GM23338 (cell line): Measurements from ENCODE around the gene ACTR5. TPM values are rescaled to one million over a fixed set of nuclear protein-coding genes. Genes with fewer than 3 reads are reported as not detected.

Experiments
- ATAC-seq: fragments of 200-7000 bp; cut with Tn5 transposase; 3 replicates; pipeline ENCODE4 v1.9.1; 2020
- DNase-seq: peaks from one replicate; pipeline ENCODE4 v3.0.0-alpha.2; 2015; ENCODE audit warnings: low spot score
- H2AFZ ChIP-seq: fragments of 200-600 bp; sonication (generic); 2 replicates; pipeline ENCODE4 v1.8.0; 2016; ENCODE audit warnings: antibody characterized with exemption, mild to moderate bottlenecking, moderate library complexity
- H3F3A ChIP-seq: fragments of 200-600 bp; sonication (generic); replicated peaks from 2 replicates; pipeline ENCODE4 v1.8.0; 2017; ENCODE audit warnings: antibody characterized with exemption, mixed run types, low read depth
- H3K27ac ChIP-seq: fragments of 200-600 bp; sonication (generic); 2 replicates; pipeline ENCODE4 v1.6.1; 2016; ENCODE audit warnings: low read depth
- H3K27me3 ChIP-seq: fragments of 200-600 bp; sonication (generic); 2 replicates; pipeline ENCODE4 v1.8.0; 2016; ENCODE audit warnings: mild to moderate bottlenecking, mixed run types, moderate library complexity; ENCODE audit not compliant: insufficient read depth
- H3K36me3 ChIP-seq: fragments of 200-600 bp; sonication (generic); 2 replicates; pipeline ENCODE4 v1.8.0; 2016; ENCODE audit warnings: mild to moderate bottlenecking; ENCODE audit not compliant: insufficient read depth
- H3K4me1 ChIP-seq: fragments of 200-600 bp; sonication (generic); 2 replicates; pipeline ENCODE4 v1.8.0; 2016; ENCODE audit warnings: mild to moderate bottlenecking, moderate library complexity; ENCODE audit not compliant: insufficient read depth
- H3K4me2 ChIP-seq: fragments of 200-600 bp; sonication (generic); 2 replicates; pipeline ENCODE4 v1.7.1; 2017; ENCODE audit warnings: mixed run types
- H3K4me3 ChIP-seq: fragments of 200-600 bp; sonication (generic); 2 replicates; pipeline ENCODE4 v1.6.1; 2016; ENCODE audit warnings: mixed run types
- H3K79me2 ChIP-seq: fragments of 200-600 bp; sonication (generic); replicated peaks from 2 replicates; pipeline ENCODE4 v1.8.0; 2017; ENCODE audit warnings: mild to moderate bottlenecking; ENCODE audit not compliant: insufficient read depth
- H3K9me2 ChIP-seq: fragments of 200-600 bp; sonication (generic); 2 replicates; pipeline ENCODE4 v1.8.0; 2017; ENCODE audit not compliant: insufficient read depth
- H4K20me1 ChIP-seq: fragments of 200-600 bp; sonication (generic); replicated peaks from 2 replicates; pipeline ENCODE4 v1.8.0; 2017; ENCODE audit warnings: mild to moderate bottlenecking; ENCODE audit not compliant: insufficient read depth
- H3K27ac Mint-ChIP-seq: 2 replicates; pipeline ENCODE4 v1.8.0; 2020; ENCODE audit warnings: inconsistent platforms, mild to moderate bottlenecking, moderate library complexity, mixed read lengths
- H3K27me3 Mint-ChIP-seq: 3 replicates; pipeline ENCODE4 v1.8.0; 2022; ENCODE audit warnings: low read depth, mild to moderate bottlenecking, moderate library complexity, mixed read lengths, inconsistent platforms; ENCODE audit not compliant: insufficient read depth, poor library complexity
- H3K36me3 Mint-ChIP-seq: 3 replicates; pipeline ENCODE4 v1.8.0; 2021; ENCODE audit warnings: low read depth, mild to moderate bottlenecking, inconsistent platforms, moderate library complexity, mixed read lengths
- H3K4me1 Mint-ChIP-seq: 3 replicates; pipeline ENCODE4 v1.8.0; 2020; ENCODE audit warnings: mild to moderate bottlenecking, inconsistent platforms, mixed read lengths
- H3K4me3 Mint-ChIP-seq: 3 replicates; pipeline ENCODE4 v1.8.0; 2021; ENCODE audit warnings: moderate library complexity, mild to moderate bottlenecking, inconsistent platforms, mixed read lengths
- H3K9me3 Mint-ChIP-seq: 3 replicates; pipeline ENCODE4 v1.8.0; 2020; ENCODE audit warnings: moderate library complexity, mild to moderate bottlenecking, inconsistent platforms, mixed read lengths
- CREB1 ChIP-seq: fragments of 250-450 bp; sonication (Bioruptor Pico); IDR thresholded peaks from 2 replicates; pipeline ENCODE4 v1.5.0; 2020; ENCODE audit warnings: low read depth, mild to moderate bottlenecking, moderate library complexity
- EZH2 ChIP-seq: fragments of 200-600 bp; sonication (generic); IDR thresholded peaks from one replicate; pipeline ENCODE4 v1.8.0; 2017; ENCODE audit warnings: antibody characterized with exemption, mild to moderate bottlenecking, low read depth; ENCODE audit not compliant: unreplicated experiment
- EZH2phosphoT487 ChIP-seq: fragments of 200-600 bp; sonication (generic); IDR thresholded peaks from one replicate; pipeline ENCODE4 v1.8.1; 2018; ENCODE audit warnings: antibody characterized with exemption; ENCODE audit not compliant: unreplicated experiment
- JUNB ChIP-seq: IDR thresholded peaks from one replicate; pipeline ENCODE4 v1.6.1; 2016; ENCODE audit warnings: antibody characterized with exemption; ENCODE audit not compliant: unreplicated experiment
- NANOG ChIP-seq: IDR thresholded peaks from 2 replicates; pipeline ENCODE4 v1.6.1; 2016; ENCODE audit warnings: antibody characterized with exemption, borderline replicate concordance
- POLR2AphosphoS5 ChIP-seq: IDR thresholded peaks from 2 replicates; pipeline ENCODE4 v1.6.1; 2016; ENCODE audit warnings: antibody characterized with exemption, low read depth
- REST ChIP-seq: IDR thresholded peaks from one replicate; pipeline ENCODE4 v1.6.1; 2018; ENCODE audit warnings: antibody characterized with exemption; ENCODE audit not compliant: unreplicated experiment
- STAT1 ChIP-seq: IDR thresholded peaks from one replicate; pipeline ENCODE4 v1.6.1; 2016; ENCODE audit warnings: antibody characterized with exemption; ENCODE audit not compliant: unreplicated experiment
- ZNF114 ChIP-seq: fragments of 250-450 bp; sonication (Bioruptor Pico); IDR thresholded peaks from 2 replicates; pipeline ENCODE4 v1.5.0; 2020; ENCODE audit warnings: mild to moderate bottlenecking, moderate library complexity
- ZNF331 ChIP-seq: fragments of 250-450 bp; sonication (Bioruptor Pico); IDR thresholded peaks from 2 replicates; pipeline ENCODE4 v1.5.0; 2020; ENCODE audit warnings: low read depth, mild to moderate bottlenecking, moderate library complexity
- polyA plus RNA-seq: library from polyadenylated mRNA; unstranded; fragments of >200 nt; fragmentation: Nextera tagmentation; extraction: Ambion mirVana; gene quantifications from 2 replicates; pipeline ENCODE4 v1.2.1, GENCODE V29; 2016
- total RNA-seq: library from RNA; depleted of rRNA; stranded (reverse); fragments of >200 nt; shearing (Covaris generic); gene quantifications from 2 replicates; pipeline ENCODE4 v1.2.3, GENCODE V29; 2014
- TF ChIP-seq, protein P1 (sequence below): fragments of 250-450 bp; sonication (Bioruptor Pico); IDR thresholded peaks from 2 replicates; pipeline ENCODE4 v1.5.0; 2020; ENCODE audit warnings: mild to moderate bottlenecking, moderate library complexity
- TF ChIP-seq, protein P2 (sequence below): IDR thresholded peaks from 2 replicates; pipeline ENCODE4 v1.6.1; 2016; ENCODE audit warnings: antibody characterized with exemption
- TF ChIP-seq, protein P3 (sequence below), 2 experiments: fragments of 200-600 bp in 1 of 2; sonication (generic) in 1 of 2; conservative IDR thresholded peaks; 2 replicates each; pipeline versions ENCODE4 v1.5.1 to v1.6.1; 2016 to 2017; ENCODE audit warnings: antibody characterized with exemption in 2 of 2, low read depth in 2 of 2, mild to moderate bottlenecking in 2 of 2, moderate library complexity in 1 of 2

Gene ACTR5
- total and polyA plus RNA-seq, 2 experiments from 2014 or later, result 8.4 to 21.8 TPM

- Histone ChIP-seq H3K4me1 (no peaks in the 10 kb centered on the region), H2AFZ (no peak overlapping the region), H3K9me2 (no peaks in the 10 kb centered on the region), H3K27ac (no peak overlapping the region), H3F3A (no peaks in the 10 kb centered on the region), H3K36me3 (no peaks in the 10 kb centered on the region), H3K79me2 (no peaks in the 10 kb centered on the region), H3K4me3 (no peak overlapping the region), H3K27me3 (no peaks in the 10 kb centered on the region), H3K4me2 (no peak overlapping the region), H4K20me1 (no peaks in the 10 kb centered on the region)
- ATAC-seq, result no peak
- no peak overlapping the region for H3K4me3 Mint-ChIP-seq
- no peaks in the 10 kb centered on the region for H3K4me1 Mint-ChIP-seq
- H3K36me3 Mint-ChIP-seq, result no peaks in the 10 kb centered on the region
- peaks cover 8% of the 10 kb centered on the region for H3K9me3 Mint-ChIP-seq
- H3K27ac Mint-ChIP-seq, result no peak overlapping the region
- H3K27me3 Mint-ChIP-seq, result peaks cover 4% of the 10 kb centered on the region
- DNase-seq, result no peak
- TF ChIP-seq STAT1, result no peak
- TF ChIP-seq REST, result no peak
- no peak for TF ChIP-seq CREB1 (CRISPR knock-in tag)
- TF ChIP-seq, protein P1, sequence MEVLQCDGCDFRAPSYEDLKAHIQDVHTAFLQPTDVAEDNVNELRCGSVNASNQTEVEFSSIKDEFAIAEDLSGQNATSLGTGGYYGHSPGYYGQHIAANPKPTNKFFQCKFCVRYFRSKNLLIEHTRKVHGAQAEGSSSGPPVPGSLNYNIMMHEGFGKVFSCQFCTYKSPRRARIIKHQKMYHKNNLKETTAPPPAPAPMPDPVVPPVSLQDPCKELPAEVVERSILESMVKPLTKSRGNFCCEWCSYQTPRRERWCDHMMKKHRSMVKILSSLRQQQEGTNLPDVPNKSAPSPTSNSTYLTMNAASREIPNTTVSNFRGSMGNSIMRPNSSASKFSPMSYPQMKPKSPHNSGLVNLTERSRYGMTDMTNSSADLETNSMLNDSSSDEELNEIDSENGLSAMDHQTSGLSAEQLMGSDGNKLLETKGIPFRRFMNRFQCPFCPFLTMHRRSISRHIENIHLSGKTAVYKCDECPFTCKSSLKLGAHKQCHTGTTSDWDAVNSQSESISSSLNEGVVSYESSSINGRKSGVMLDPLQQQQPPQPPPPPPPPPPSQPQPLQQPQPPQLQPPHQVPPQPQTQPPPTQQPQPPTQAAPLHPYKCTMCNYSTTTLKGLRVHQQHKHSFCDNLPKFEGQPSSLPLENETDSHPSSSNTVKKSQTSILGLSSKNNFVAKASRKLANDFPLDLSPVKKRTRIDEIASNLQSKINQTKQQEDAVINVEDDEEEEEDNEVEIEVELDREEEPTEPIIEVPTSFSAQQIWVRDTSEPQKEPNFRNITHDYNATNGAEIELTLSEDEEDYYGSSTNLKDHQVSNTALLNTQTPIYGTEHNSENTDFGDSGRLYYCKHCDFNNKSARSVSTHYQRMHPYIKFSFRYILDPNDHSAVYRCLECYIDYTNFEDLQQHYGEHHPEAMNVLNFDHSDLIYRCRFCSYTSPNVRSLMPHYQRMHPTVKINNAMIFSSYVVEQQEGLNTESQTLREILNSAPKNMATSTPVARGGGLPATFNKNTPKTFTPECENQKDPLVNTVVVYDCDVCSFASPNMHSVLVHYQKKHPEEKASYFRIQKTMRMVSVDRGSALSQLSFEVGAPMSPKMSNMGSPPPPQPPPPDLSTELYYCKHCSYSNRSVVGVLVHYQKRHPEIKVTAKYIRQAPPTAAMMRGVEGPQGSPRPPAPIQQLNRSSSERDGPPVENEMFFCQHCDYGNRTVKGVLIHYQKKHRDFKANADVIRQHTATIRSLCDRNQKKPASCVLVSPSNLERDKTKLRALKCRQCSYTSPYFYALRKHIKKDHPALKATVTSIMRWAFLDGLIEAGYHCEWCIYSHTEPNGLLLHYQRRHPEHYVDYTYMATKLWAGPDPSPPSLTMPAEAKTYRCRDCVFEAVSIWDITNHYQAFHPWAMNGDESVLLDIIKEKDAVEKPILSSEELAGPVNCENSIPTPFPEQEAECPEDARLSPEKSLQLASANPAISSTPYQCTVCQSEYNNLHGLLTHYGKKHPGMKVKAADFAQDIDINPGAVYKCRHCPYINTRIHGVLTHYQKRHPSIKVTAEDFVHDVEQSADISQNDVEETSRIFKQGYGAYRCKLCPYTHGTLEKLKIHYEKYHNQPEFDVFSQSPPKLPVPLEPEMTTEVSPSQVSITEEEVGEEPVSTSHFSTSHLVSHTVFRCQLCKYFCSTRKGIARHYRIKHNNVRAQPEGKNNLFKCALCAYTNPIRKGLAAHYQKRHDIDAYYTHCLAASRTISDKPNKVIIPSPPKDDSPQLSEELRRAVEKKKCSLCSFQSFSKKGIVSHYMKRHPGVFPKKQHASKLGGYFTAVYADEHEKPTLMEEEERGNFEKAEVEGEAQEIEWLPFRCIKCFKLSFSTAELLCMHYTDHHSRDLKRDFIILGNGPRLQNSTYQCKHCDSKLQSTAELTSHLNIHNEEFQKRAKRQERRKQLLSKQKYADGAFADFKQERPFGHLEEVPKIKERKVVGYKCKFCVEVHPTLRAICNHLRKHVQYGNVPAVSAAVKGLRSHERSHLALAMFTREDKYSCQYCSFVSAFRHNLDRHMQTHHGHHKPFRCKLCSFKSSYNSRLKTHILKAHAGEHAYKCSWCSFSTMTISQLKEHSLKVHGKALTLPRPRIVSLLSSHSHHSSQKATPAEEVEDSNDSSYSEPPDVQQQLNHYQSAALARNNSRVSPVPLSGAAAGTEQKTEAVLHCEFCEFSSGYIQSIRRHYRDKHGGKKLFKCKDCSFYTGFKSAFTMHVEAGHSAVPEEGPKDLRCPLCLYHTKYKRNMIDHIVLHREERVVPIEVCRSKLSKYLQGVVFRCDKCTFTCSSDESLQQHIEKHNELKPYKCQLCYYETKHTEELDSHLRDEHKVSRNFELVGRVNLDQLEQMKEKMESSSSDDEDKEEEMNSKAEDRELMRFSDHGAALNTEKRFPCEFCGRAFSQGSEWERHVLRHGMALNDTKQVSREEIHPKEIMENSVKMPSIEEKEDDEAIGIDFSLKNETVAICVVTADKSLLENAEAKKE, result no peak
- TF ChIP-seq ZNF114 (CRISPR knock-in tag), result no peak
- no peak for TF ChIP-seq EZH2phosphoT487
- TF ChIP-seq EZH2, result no peak
- no peak for TF ChIP-seq POLR2AphosphoS5
- TF ChIP-seq, protein P2, sequence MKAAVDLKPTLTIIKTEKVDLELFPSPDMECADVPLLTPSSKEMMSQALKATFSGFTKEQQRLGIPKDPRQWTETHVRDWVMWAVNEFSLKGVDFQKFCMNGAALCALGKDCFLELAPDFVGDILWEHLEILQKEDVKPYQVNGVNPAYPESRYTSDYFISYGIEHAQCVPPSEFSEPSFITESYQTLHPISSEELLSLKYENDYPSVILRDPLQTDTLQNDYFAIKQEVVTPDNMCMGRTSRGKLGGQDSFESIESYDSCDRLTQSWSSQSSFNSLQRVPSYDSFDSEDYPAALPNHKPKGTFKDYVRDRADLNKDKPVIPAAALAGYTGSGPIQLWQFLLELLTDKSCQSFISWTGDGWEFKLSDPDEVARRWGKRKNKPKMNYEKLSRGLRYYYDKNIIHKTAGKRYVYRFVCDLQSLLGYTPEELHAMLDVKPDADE, result no peak
- TF ChIP-seq ZNF331 (CRISPR knock-in tag), result no peak
- TF ChIP-seq, protein P3, sequence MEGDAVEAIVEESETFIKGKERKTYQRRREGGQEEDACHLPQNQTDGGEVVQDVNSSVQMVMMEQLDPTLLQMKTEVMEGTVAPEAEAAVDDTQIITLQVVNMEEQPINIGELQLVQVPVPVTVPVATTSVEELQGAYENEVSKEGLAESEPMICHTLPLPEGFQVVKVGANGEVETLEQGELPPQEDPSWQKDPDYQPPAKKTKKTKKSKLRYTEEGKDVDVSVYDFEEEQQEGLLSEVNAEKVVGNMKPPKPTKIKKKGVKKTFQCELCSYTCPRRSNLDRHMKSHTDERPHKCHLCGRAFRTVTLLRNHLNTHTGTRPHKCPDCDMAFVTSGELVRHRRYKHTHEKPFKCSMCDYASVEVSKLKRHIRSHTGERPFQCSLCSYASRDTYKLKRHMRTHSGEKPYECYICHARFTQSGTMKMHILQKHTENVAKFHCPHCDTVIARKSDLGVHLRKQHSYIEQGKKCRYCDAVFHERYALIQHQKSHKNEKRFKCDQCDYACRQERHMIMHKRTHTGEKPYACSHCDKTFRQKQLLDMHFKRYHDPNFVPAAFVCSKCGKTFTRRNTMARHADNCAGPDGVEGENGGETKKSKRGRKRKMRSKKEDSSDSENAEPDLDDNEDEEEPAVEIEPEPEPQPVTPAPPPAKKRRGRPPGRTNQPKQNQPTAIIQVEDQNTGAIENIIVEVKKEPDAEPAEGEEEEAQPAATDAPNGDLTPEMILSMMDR (conservative IDR thresholded peaks at IDR 0.05; ENCODE audit: low read depth in 2 of 2), result no peak
- TF ChIP-seq NANOG, result no peak
- TF ChIP-seq JUNB, result no peak
Observed at GRCh38 chr20:38798266-38798665, 50.0 kb downstream of the ACTR5 start.
